ENCODE results near the gene MCC.

Gene MCC

GRCh38 chr5:113061846-113062780, 426.1 kb downstream of the MCC start:
- Histone ChIP-seq H3K9ac (ENCODE audit: low read length) (no peak overlapping the region), H3K27ac (ENCODE audit: low read depth, low read length) (no peak overlapping the region), H3K4me1 (ENCODE audit: insufficient read depth, low read length) (peaks cover 11% of the 10 kb centered on the region), H3K9me3 (ENCODE audit: low read length) (no peaks in the 10 kb centered on the region), H3K4me3 (ENCODE audit: low read depth in 1 of 2, low read length in 2 of 2) (no peak overlapping the region), H3K36me3 (ENCODE audit: insufficient read depth, low read length) (peaks cover 8% of the 10 kb centered on the region), H3K27me3 (ENCODE audit: control insufficient read depth in 1 of 2, insufficient read depth in 2 of 2, low read length in 2 of 2) (no peaks in the 10 kb centered on the region)

- Histone ChIP-seq H3K9me3 (ENCODE audit: low read length) (no peaks in the 10 kb centered on the region), H3K27me3 (ENCODE audit: control insufficient read depth in 1 of 2, insufficient read depth in 2 of 2, low read length in 2 of 2) (no peaks in the 10 kb centered on the region), H3K4me1 (ENCODE audit: insufficient read depth, low read length) (peaks cover 11% of the 10 kb centered on the region), H3K27ac (ENCODE audit: low read depth, low read length) (no peak overlapping the region), H3K4me3 (ENCODE audit: low read depth in 1 of 2, low read length in 2 of 2) (no peak overlapping the region), H3K36me3 (ENCODE audit: insufficient read depth, low read length) (peaks cover 8% of the 10 kb centered on the region), H3K9ac (ENCODE audit: low read length) (no peak overlapping the region)
Measured at GRCh38 chr5:113060408-113061025, 427.7 kb downstream of the MCC start.

DNA sequence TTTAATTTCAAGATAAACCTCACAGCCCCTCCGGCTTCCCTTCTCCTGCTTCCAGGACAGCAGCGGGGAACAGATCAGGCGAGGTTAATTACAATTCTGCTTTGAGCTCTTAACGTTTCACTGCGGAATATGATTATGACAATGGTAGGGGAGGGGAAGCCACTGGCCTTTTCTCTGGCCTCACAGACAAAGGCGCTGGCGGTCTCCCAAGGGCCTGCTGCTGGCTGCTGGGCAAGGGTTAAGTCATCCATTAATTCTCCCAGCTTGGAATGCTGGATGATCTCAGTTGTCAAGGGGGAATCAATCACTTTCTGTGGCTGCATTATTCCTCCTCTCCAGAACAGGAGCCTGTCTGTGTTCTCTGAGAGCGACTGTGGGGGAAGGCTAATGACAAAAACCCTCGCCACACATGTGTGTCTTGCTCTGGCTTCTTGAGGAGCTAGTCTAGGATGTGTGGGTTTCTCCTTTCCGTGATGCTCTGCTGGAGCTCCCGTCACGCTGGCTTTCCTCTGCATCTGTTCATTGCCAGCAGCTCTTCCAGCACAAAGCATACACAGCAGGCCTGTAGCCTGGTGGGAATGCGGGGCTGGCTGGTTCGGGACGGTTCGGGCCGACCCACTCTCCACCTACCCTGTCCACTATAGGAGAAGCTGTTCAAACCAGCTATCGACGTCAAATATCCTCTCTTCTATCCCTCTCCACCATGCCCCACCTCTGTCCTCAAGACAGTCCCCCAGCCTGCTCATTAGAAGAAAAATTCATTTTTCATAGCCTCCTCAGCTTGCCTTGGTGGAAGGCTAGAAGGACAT, 428.8 kb downstream of the MCC start:
- Histone ChIP-seq H3K27ac (ENCODE audit: low read depth, low read length) (no peak overlapping the region), H3K4me3 (ENCODE audit: low read depth in 1 of 2, low read length in 2 of 2) (no peak overlapping the region), H3K4me1 (ENCODE audit: insufficient read depth, low read length) (peaks cover 11% of the 10 kb centered on the region), H3K9me3 (ENCODE audit: low read length) (no peaks in the 10 kb centered on the region), H3K9ac (ENCODE audit: low read length) (no peak overlapping the region), H3K27me3 (ENCODE audit: control insufficient read depth in 1 of 2, insufficient read depth in 2 of 2, low read length in 2 of 2) (no peaks in the 10 kb centered on the region), H3K36me3 (ENCODE audit: insufficient read depth, low read length) (peaks cover 8% of the 10 kb centered on the region)

GRCh38 chr5:113058706-113059226, 429.5 kb downstream of the MCC start:
- Histone ChIP-seq H3K27me3 (ENCODE audit: control insufficient read depth in 1 of 2, insufficient read depth in 2 of 2, low read length in 2 of 2) (no peaks in the 10 kb centered on the region), H3K27ac (ENCODE audit: low read depth, low read length) (no peak overlapping the region), H3K9ac (ENCODE audit: low read length) (no peak overlapping the region), H3K36me3 (ENCODE audit: insufficient read depth, low read length) (peaks cover 8% of the 10 kb centered on the region), H3K9me3 (ENCODE audit: low read length) (no peaks in the 10 kb centered on the region), H3K4me3 (ENCODE audit: low read depth in 1 of 2, low read length in 2 of 2) (no peak overlapping the region), H3K4me1 (ENCODE audit: insufficient read depth, low read length) (peaks cover 11% of the 10 kb centered on the region)

GRCh38 chr5:113058269-113058668, 430.0 kb downstream of the MCC start:
- H3K9ac ChIP-seq (ENCODE audit: low read length), result no peak overlapping the region
- H3K27me3 ChIP-seq (ENCODE audit: control insufficient read depth in 1 of 2, insufficient read depth in 2 of 2, low read length in 2 of 2), result no peaks in the 10 kb centered on the region
- H3K27ac ChIP-seq (ENCODE audit: low read depth, low read length), result no peak overlapping the region
- peaks cover 4% of the 10 kb centered on the region for H3K36me3 ChIP-seq (ENCODE audit: insufficient read depth, low read length)
- H3K9me3 ChIP-seq (ENCODE audit: low read length), result no peaks in the 10 kb centered on the region
- H3K4me3 ChIP-seq (ENCODE audit: low read depth in 1 of 2, low read length in 2 of 2), result no peak overlapping the region
- peaks cover 11% of the 10 kb centered on the region for H3K4me1 ChIP-seq (ENCODE audit: insufficient read depth, low read length)

DNA sequence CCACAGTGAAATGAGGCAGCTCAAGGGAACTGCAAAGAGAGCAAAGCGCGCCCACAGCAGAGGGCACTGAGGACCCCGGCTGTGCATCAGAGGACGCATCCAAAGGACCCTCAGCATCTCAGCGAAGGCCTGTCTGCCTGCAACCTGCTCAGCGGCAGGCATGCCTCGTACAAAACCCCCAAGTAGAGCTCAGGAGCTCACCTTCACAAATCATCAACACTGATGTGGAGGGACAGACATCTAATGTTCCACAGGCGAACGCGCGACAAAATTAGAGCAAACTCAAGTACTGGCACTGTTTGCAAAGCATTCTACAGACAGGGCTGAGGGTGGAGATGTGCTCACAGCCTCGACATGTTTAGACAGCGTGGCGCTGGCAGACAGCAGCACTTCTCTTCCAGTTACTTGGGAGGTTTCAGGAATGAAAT, 430.7 kb downstream of the MCC start:
- H3K27me3 ChIP-seq (ENCODE audit: control insufficient read depth in 1 of 2, insufficient read depth in 2 of 2, low read length in 2 of 2), result no peaks in the 10 kb centered on the region
- peaks cover 11% of the 10 kb centered on the region for H3K4me1 ChIP-seq (ENCODE audit: insufficient read depth, low read length)
- H3K9me3 ChIP-seq (ENCODE audit: low read length), result no peaks in the 10 kb centered on the region

DNA sequence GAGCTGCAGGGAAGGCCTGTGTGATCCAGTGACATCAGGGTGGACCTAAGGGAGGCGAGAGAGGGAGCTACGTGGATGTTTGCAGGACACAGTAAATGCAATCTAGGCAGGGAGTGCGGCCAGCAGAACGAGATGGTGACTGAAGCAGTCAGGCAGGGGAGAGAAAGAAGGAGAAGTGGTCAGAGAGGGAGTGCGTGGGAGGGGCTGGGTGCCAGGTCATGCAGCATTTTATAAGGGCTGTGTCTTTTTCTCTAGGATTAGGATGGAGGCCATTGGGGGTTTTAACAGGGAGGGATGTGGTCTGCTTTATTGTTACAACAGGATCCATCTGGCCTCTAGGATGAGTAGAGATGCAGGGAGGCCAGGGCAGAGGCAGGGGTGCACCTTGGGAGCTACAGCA, 431.3 kb downstream of the MCC start:
- no peaks in the 10 kb centered on the region for H3K27me3 ChIP-seq (ENCODE audit: control insufficient read depth in 1 of 2, insufficient read depth in 2 of 2, low read length in 2 of 2)
- no peaks in the 10 kb centered on the region for H3K36me3 ChIP-seq (ENCODE audit: insufficient read depth, low read length)
- H3K4me1 ChIP-seq (ENCODE audit: insufficient read depth, low read length), result peaks cover 15% of the 10 kb centered on the region
- H3K9me3 ChIP-seq (ENCODE audit: low read length), result no peaks in the 10 kb centered on the region
- no peak overlapping the region for H3K27ac ChIP-seq (ENCODE audit: low read depth, low read length)
- H3K9ac ChIP-seq (ENCODE audit: low read length), result no peak overlapping the region
- H3K4me3 ChIP-seq (ENCODE audit: low read depth in 1 of 2, low read length in 2 of 2), result no peak overlapping the region

More for the DNA sequence above, 430.7 kb downstream of the MCC start:
- H3K4me3 ChIP-seq (ENCODE audit: low read depth in 1 of 2, low read length in 2 of 2), result no peak overlapping the region
- no peaks in the 10 kb centered on the region for H3K36me3 ChIP-seq (ENCODE audit: insufficient read depth, low read length)
- H3K9ac ChIP-seq (ENCODE audit: low read length), result no peak overlapping the region
- H3K27ac ChIP-seq (ENCODE audit: low read depth, low read length), result no peak overlapping the region

DNA sequence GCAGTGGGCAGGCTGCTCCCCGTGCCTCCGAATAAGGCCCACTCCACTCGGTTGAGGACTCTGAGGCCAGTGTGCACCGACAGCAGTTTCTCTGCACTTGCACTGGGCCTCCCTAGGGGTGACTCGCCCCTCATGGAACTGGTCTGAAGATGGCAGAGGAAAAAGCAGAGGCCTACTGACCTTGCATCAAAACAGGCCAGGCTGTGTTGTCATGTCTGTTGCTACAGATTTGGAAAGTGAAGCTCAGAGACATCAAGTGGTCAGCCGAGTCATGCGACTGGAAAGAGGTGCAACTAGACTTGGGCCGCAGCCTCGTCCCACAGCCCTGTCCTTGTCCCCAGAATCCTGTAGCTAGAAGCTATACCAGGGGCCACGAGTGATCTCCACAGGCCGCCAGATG, 433.4 kb downstream of the MCC start:
- Histone ChIP-seq H3K36me3 (ENCODE audit: insufficient read depth, low read length) (no peaks in the 10 kb centered on the region), H3K27me3 (ENCODE audit: control insufficient read depth in 1 of 2, insufficient read depth in 2 of 2, low read length in 2 of 2) (no peaks in the 10 kb centered on the region), H3K4me3 (ENCODE audit: low read depth in 1 of 2, low read length in 2 of 2) (no peak overlapping the region), H3K9ac (ENCODE audit: low read length) (no peak overlapping the region), H3K27ac (ENCODE audit: low read depth, low read length) (no peak overlapping the region), H3K9me3 (ENCODE audit: low read length) (no peaks in the 10 kb centered on the region), H3K4me1 (ENCODE audit: insufficient read depth, low read length) (peaks cover 13% of the 10 kb centered on the region)

GRCh38 chr5:113053511-113053995, 434.7 kb downstream of the MCC start:
- Histone ChIP-seq H3K27ac (ENCODE audit: low read depth, low read length) (no peak overlapping the region), H3K9ac (ENCODE audit: low read length) (no peak overlapping the region), H3K9me3 (ENCODE audit: low read length) (no peaks in the 10 kb centered on the region), H3K4me3 (ENCODE audit: low read depth in 1 of 2, low read length in 2 of 2) (no peak overlapping the region), H3K4me1 (ENCODE audit: insufficient read depth, low read length) (peaks cover 4% of the 10 kb centered on the region), H3K27me3 (ENCODE audit: control insufficient read depth in 1 of 2, insufficient read depth in 2 of 2, low read length in 2 of 2) (no peaks in the 10 kb centered on the region), H3K36me3 (ENCODE audit: insufficient read depth, low read length) (peaks cover 7% of the 10 kb centered on the region)

DNA sequence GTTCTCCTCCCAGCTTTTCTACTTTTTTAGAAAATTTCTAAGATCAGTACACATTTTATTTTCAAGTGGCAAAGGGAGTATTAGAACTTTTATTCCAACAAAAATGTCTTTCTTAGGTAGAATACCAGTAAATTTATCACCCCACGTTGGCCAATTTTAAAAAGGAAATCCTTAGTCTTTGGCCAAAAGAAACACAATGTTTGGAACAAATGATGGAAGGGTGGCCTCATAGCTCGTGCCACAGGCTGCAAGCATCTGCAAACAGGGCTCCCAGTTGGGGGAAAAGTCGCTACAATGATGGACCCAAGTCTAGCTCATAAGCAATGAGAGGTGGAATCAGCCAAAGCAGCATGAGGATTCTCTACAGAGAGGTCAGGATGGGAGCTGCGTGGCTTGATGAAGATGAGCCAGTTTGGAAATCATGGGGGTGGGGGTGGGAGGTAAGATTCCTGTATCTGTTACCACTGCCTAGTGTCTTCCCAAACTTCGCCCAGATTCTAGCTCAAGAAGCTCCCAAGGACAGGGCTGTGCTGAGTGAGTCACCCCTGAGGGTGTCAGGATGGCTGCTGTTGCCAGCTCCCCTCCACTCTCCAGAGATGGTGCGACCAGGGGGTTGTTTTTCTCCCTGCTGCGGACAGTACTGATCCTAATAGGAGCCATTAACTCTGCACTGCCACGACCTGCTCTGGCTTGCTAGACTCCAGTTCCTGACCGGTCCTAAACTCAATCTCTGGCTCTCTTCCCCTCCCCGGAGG, 436.0 kb downstream of the MCC start:
- Histone ChIP-seq H3K27me3 (ENCODE audit: control insufficient read depth in 1 of 2, insufficient read depth in 2 of 2, low read length in 2 of 2) (no peaks in the 10 kb centered on the region), H3K9ac (ENCODE audit: low read length) (no peak overlapping the region), H3K4me1 (ENCODE audit: insufficient read depth, low read length) (peaks cover 4% of the 10 kb centered on the region), H3K36me3 (ENCODE audit: insufficient read depth, low read length) (peaks cover 7% of the 10 kb centered on the region), H3K9me3 (ENCODE audit: low read length) (no peaks in the 10 kb centered on the region), H3K27ac (ENCODE audit: low read depth, low read length) (no peak overlapping the region), H3K4me3 (ENCODE audit: low read depth in 1 of 2, low read length in 2 of 2) (no peak overlapping the region)

Measured in muscle layer of colon (tissue), 2 donors.